ENCODE data around the gene SLC26A5. TPM values are rescaled to one million over a fixed set of nuclear protein-coding genes. Genes with fewer than 3 reads are reported as not detected.

The SLC26A5 gene
- polyA plus RNA-seq, 1 experiment, result not detected

DNA sequence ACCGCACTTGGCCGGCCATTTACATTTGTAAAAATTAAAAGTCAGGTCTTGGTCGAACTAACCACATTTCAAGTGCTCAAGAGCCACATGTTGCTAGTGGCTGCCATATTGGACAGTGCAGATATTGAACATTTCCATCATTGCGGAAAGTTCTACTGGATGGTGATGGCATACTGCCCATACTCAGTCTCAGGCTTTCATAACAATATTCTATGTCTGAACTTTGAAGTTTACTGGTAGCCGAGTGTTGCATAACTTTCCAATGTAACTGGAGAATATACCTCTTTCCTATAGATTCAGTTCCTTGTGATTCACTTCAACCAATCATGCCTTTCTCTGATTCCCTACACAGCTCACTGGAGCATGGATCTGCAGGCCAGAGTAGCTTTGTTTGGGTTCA lies 54.9 kb downstream of the SLC26A5 start:
- CTCF ChIA-PET, result no interaction called here
- Histone ChIP-seq H3K4me3 (ENCODE audit: low read depth, low read length) (no peak overlapping the region), H3K27me3 (ENCODE audit: control insufficient read depth, insufficient read depth, low read length) (no peaks in the 10 kb centered on the region), H3K36me3 (ENCODE audit: control insufficient read depth, insufficient read depth, low read length) (no peaks in the 10 kb centered on the region)
- POLR2A ChIA-PET, result no interaction called here
- DNase-seq (ENCODE audit: low read depth), result no peak
- TF ChIP-seq CTCF (IDR thresholded peaks at IDR 0.05; ENCODE audit: insufficient read depth, low read depth, low read length), result no peak

GRCh38 chr7:103389263-103389662 lies 56.7 kb downstream of the SLC26A5 start:
- H3K27me3 ChIP-seq (ENCODE audit: control insufficient read depth, insufficient read depth, low read length), result no peaks in the 10 kb centered on the region
- POLR2A ChIA-PET, result no interaction called here
- no peak for DNase-seq (ENCODE audit: low read depth)
- TF ChIP-seq CTCF (IDR thresholded peaks at IDR 0.05; ENCODE audit: insufficient read depth, low read depth, low read length), result no peak
- H3K4me3 ChIP-seq (ENCODE audit: low read depth, low read length), result no peak overlapping the region
- CTCF ChIA-PET, result interaction anchor here (0.6 to 1.2 kb wide), 2 partner anchors 11 to 638 kb away, joined by 3 to 4 read pairs; no protein-coding TSS in a partner anchor
- H3K36me3 ChIP-seq (ENCODE audit: control insufficient read depth, insufficient read depth, low read length), result no peaks in the 10 kb centered on the region

DNA sequence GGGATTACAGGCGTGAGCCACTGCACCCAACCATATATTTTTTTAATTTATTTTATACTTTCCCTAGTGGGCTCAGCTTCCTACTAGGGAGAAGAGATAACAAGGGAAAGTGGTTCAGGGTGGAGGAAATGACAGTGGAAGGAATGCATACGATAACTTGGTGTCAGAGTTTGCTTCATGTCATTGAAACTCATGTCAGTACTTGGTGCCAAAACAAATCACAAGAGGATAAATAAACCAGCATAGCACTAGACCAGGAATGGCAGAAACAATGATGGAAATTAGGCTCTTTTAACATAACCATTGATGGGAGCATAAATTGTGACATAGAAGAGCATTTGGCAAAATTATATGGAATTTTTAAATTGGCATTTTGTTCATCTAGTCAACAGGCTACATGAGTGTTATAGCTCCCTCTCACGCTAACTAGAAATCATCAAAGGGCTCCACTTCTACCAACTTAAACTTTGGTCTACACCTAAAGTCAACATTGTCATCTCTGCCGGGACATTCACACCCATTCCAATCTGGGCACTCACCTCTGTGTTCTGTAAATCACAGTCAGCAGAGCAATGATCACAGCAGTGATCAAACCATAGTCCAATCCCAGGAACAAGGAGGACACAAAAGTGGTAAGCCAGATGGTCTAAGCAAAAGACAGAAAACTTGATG lies 57.4 kb downstream of the SLC26A5 start:
- Histone ChIP-seq H3K4me3 (ENCODE audit: low read depth, low read length) (no peak overlapping the region), H3K36me3 (ENCODE audit: control insufficient read depth, insufficient read depth, low read length) (no peaks in the 10 kb centered on the region), H3K27me3 (ENCODE audit: control insufficient read depth, insufficient read depth, low read length) (no peaks in the 10 kb centered on the region)
- CTCF ChIA-PET, result interaction anchor here (1.2 kb wide), 1 partner anchor 11 kb away, joined by 4 read pairs; no protein-coding TSS in a partner anchor
- POLR2A ChIA-PET, result no interaction called here
- no peak for TF ChIP-seq CTCF (IDR thresholded peaks at IDR 0.05; ENCODE audit: insufficient read depth, low read depth, low read length)
- no peak for DNase-seq (ENCODE audit: low read depth)

- no peak for TF ChIP-seq CTCF (IDR thresholded peaks at IDR 0.05; ENCODE audit: insufficient read depth, low read depth, low read length)
- no peak for DNase-seq (ENCODE audit: low read depth)
- Histone ChIP-seq H3K36me3 (ENCODE audit: control insufficient read depth, insufficient read depth, low read length) (no peaks in the 10 kb centered on the region), H3K4me3 (ENCODE audit: low read depth, low read length) (no peak overlapping the region), H3K27me3 (ENCODE audit: control insufficient read depth, insufficient read depth, low read length) (no peaks in the 10 kb centered on the region)
- POLR2A ChIA-PET, result no interaction called here
- CTCF ChIA-PET, result no interaction called here
Measured at GRCh38 chr7:103387242-103387641, 58.8 kb downstream of the SLC26A5 start.

GRCh38 chr7:103382032-103382402 lies 64.0 kb downstream of the SLC26A5 start:
- CTCF ChIA-PET, result no interaction called here
- DNase-seq (ENCODE audit: low read depth), result no peak
- TF ChIP-seq CTCF (IDR thresholded peaks at IDR 0.05; ENCODE audit: insufficient read depth, low read depth, low read length), result no peak
- Histone ChIP-seq H3K4me3 (ENCODE audit: low read depth, low read length) (no peak overlapping the region), H3K36me3 (ENCODE audit: control insufficient read depth, insufficient read depth, low read length) (no peaks in the 10 kb centered on the region), H3K27me3 (ENCODE audit: control insufficient read depth, insufficient read depth, low read length) (peaks cover 1% of the 10 kb centered on the region)
- POLR2A ChIA-PET, result no interaction called here

Data from BJ (cell line).